Measurements from ENCODE around the gene SRM.
"Not testable (repeated sequence)": the region's sequence is repeated elsewhere in the genome, so short reads cannot be mapped to it uniquely, and the experiment has no call there.

- TF ChIP-seq, protein P1, sequence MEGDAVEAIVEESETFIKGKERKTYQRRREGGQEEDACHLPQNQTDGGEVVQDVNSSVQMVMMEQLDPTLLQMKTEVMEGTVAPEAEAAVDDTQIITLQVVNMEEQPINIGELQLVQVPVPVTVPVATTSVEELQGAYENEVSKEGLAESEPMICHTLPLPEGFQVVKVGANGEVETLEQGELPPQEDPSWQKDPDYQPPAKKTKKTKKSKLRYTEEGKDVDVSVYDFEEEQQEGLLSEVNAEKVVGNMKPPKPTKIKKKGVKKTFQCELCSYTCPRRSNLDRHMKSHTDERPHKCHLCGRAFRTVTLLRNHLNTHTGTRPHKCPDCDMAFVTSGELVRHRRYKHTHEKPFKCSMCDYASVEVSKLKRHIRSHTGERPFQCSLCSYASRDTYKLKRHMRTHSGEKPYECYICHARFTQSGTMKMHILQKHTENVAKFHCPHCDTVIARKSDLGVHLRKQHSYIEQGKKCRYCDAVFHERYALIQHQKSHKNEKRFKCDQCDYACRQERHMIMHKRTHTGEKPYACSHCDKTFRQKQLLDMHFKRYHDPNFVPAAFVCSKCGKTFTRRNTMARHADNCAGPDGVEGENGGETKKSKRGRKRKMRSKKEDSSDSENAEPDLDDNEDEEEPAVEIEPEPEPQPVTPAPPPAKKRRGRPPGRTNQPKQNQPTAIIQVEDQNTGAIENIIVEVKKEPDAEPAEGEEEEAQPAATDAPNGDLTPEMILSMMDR (IDR thresholded peaks at IDR 0.05 in 8 of 11, conservative IDR thresholded peaks at IDR 0.05 in 3 of 11): not testable (repeated sequence)
- TF ChIP-seq POLR2AphosphoS5 (IDR thresholded peaks at IDR 0.05): not testable (repeated sequence)
These were observed 41.0 kb upstream of the SRM start for GRCh38 chr1:11100806-11101205.
